Adipocyte (in vitro differentiated cells): ENCODE results near the gene WFDC5.

Experiments used
- DNase-seq: peaks from one replicate; pipeline ENCODE4 v3.0.0-alpha.2; 2015; ENCODE audit warnings: low read depth
- H3K27me3 ChIP-seq: replicated peaks from 2 replicates; pipeline ENCODE4 v1.7.0; 2013; ENCODE audit warnings: mild to moderate bottlenecking, low read length, moderate library complexity; ENCODE audit not compliant: control insufficient read depth, insufficient read depth
- H3K36me3 ChIP-seq: 2 replicates; pipeline ENCODE4 v1.7.0; 2013; ENCODE audit warnings: low read length, mild to moderate bottlenecking, moderate library complexity; ENCODE audit not compliant: control insufficient read depth, insufficient read depth, severe bottlenecking
- H3K4me1 ChIP-seq: 2 replicates; pipeline ENCODE4 v1.7.0; 2013; ENCODE audit warnings: mild to moderate bottlenecking, low read length, moderate library complexity; ENCODE audit not compliant: control insufficient read depth, insufficient read depth
- H3K4me3 ChIP-seq: 2 replicates; pipeline ENCODE4 v1.7.0; 2013; ENCODE audit warnings: mild to moderate bottlenecking, low read length, moderate library complexity
- H3K9ac ChIP-seq: 2 replicates; pipeline ENCODE4 v1.7.0; 2013; ENCODE audit warnings: mild to moderate bottlenecking, low read length, moderate library complexity
- H3K9me3 ChIP-seq: 2 replicates; pipeline ENCODE4 v1.7.0; 2013; ENCODE audit warnings: mild to moderate bottlenecking, low read length, moderate library complexity; ENCODE audit not compliant: control insufficient read depth

WFDC5 gene

GRCh38 chr20:45098103-45098773 lies 16.7 kb downstream of the WFDC5 start:
- DNase-seq: peak; percentile 51
- no peaks in the 10 kb centered on the region for H3K36me3 ChIP-seq
- no peak overlapping the region for H3K9ac ChIP-seq
- peak overlapping the region; percentile 59 for H3K4me3 ChIP-seq
- no peaks in the 10 kb centered on the region for H3K9me3 ChIP-seq
- H3K4me1 ChIP-seq: peaks cover 3% of the 10 kb centered on the region
- peaks cover 48% of the 10 kb centered on the region for H3K27me3 ChIP-seq

- H3K27me3 ChIP-seq: peaks cover 48% of the 10 kb centered on the region
- H3K36me3 ChIP-seq: no peaks in the 10 kb centered on the region
- H3K9ac ChIP-seq: no peak overlapping the region
- H3K4me3 ChIP-seq: peak overlapping the region; percentile 59
- peaks cover 3% of the 10 kb centered on the region for H3K4me1 ChIP-seq
- no peak for DNase-seq
- no peaks in the 10 kb centered on the region for H3K9me3 ChIP-seq
Observed at GRCh38 chr20:45097485-45098102, 17.4 kb downstream of the WFDC5 start.

- Histone ChIP-seq H3K9ac (no peak overlapping the region), H3K9me3 (no peaks in the 10 kb centered on the region), H3K4me1 (peaks cover 3% of the 10 kb centered on the region), H3K36me3 (no peaks in the 10 kb centered on the region), H3K4me3 (no peak overlapping the region), H3K27me3 (peaks cover 48% of the 10 kb centered on the region)
- no peak for DNase-seq
Observed at GRCh38 chr20:45096781-45097180, 18.2 kb downstream of the WFDC5 start.

- H3K4me1 ChIP-seq: peaks cover 3% of the 10 kb centered on the region
Observed at GRCh38 chr20:45095805-45096238, 19.2 kb downstream of the WFDC5 start.

GRCh38 chr20:45094864-45095574 lies 20.0 kb downstream of the WFDC5 start:
- DNase-seq: no peak
- Histone ChIP-seq H3K9ac (no peak overlapping the region), H3K36me3 (no peaks in the 10 kb centered on the region), H3K4me3 (no peak overlapping the region), H3K9me3 (no peaks in the 10 kb centered on the region), H3K27me3 (peaks cover 41% of the 10 kb centered on the region), H3K4me1 (peaks cover 3% of the 10 kb centered on the region)

More at GRCh38 chr20:45095805-45096238, 19.2 kb downstream of the WFDC5 start:
- H3K36me3 ChIP-seq: no peaks in the 10 kb centered on the region
- H3K4me3 ChIP-seq: no peak overlapping the region
- no peaks in the 10 kb centered on the region for H3K9me3 ChIP-seq
- DNase-seq: peak; percentile 90
- H3K27me3 ChIP-seq: peaks cover 48% of the 10 kb centered on the region
- no peak overlapping the region for H3K9ac ChIP-seq

- H3K9me3 ChIP-seq: no peaks in the 10 kb centered on the region
- no peak overlapping the region for H3K4me3 ChIP-seq
- peaks cover 33% of the 10 kb centered on the region for H3K27me3 ChIP-seq
- H3K36me3 ChIP-seq: no peaks in the 10 kb centered on the region
- peaks cover 3% of the 10 kb centered on the region for H3K4me1 ChIP-seq
- no peak for DNase-seq
- H3K9ac ChIP-seq: no peak overlapping the region
Observed at GRCh38 chr20:45094201-45094600, 20.8 kb downstream of the WFDC5 start.

GRCh38 chr20:45092898-45093297 lies 22.1 kb downstream of the WFDC5 start:
- H3K9ac ChIP-seq: no peak overlapping the region
- no peak overlapping the region for H3K4me3 ChIP-seq
- no peak for DNase-seq
- peaks cover 5% of the 10 kb centered on the region for H3K4me1 ChIP-seq
- no peaks in the 10 kb centered on the region for H3K9me3 ChIP-seq
- no peaks in the 10 kb centered on the region for H3K36me3 ChIP-seq
- peaks cover 20% of the 10 kb centered on the region for H3K27me3 ChIP-seq

- Histone ChIP-seq H3K4me1 (peaks cover 11% of the 10 kb centered on the region), H3K27me3 (peaks cover 5% of the 10 kb centered on the region), H3K9ac (no peak overlapping the region), H3K4me3 (no peak overlapping the region), H3K9me3 (no peaks in the 10 kb centered on the region), H3K36me3 (no peaks in the 10 kb centered on the region)
- no peak for DNase-seq
Observed at GRCh38 chr20:45091366-45091765, 23.6 kb downstream of the WFDC5 start.

GRCh38 chr20:45090481-45090880 lies 24.5 kb downstream of the WFDC5 start:
- Histone ChIP-seq H3K9me3 (no peaks in the 10 kb centered on the region), H3K4me1 (peaks cover 11% of the 10 kb centered on the region), H3K4me3 (no peak overlapping the region), H3K36me3 (no peaks in the 10 kb centered on the region), H3K9ac (no peak overlapping the region), H3K27me3 (no peaks in the 10 kb centered on the region)
- DNase-seq: peak; percentile 23

GRCh38 chr20:45088247-45088646 lies 26.7 kb downstream of the WFDC5 start:
- Histone ChIP-seq H3K27me3 (no peaks in the 10 kb centered on the region), H3K4me3 (no peak overlapping the region), H3K9ac (no peak overlapping the region), H3K36me3 (no peaks in the 10 kb centered on the region), H3K4me1 (peaks cover 11% of the 10 kb centered on the region), H3K9me3 (no peaks in the 10 kb centered on the region)
- peak; percentile 98 for DNase-seq

GRCh38 chr20:45087814-45088213 lies 27.2 kb downstream of the WFDC5 start:
- no peaks in the 10 kb centered on the region for H3K36me3 ChIP-seq
- DNase-seq: peak; percentile 72
- no peak overlapping the region for H3K4me3 ChIP-seq
- H3K27me3 ChIP-seq: no peaks in the 10 kb centered on the region
- peaks cover 11% of the 10 kb centered on the region for H3K4me1 ChIP-seq
- H3K9me3 ChIP-seq: no peaks in the 10 kb centered on the region
- no peak overlapping the region for H3K9ac ChIP-seq
